Thymus (tissue), 11 donors: ENCODE measurements around the gene PDE2A. TPM values are rescaled to one million over a fixed set of nuclear protein-coding genes. Genes with fewer than 3 reads are reported as not detected.

Experiments
- DNase-seq, 9 donors: peaks; one replicate each; pipeline ENCODE4 v3.0.0-alpha.2; 2013; ENCODE audit warnings: low spot score in 9 of 9, low read depth in 6 of 9, missing footprints in 1 of 9
- H3K27ac ChIP-seq, 2 donors: one replicate each; pipeline ENCODE4 v1.5.1; 2013; ENCODE audit warnings: control low read depth in 1 of 2, low read depth in 1 of 2, low read length in 1 of 2, mild to moderate bottlenecking in 1 of 2, moderate library complexity in 1 of 2
- H3K27me3 ChIP-seq, 2 donors: one replicate each; pipeline ENCODE4 v1.5.1; 2013; ENCODE audit warnings: low read length in 1 of 2; ENCODE audit not compliant: control insufficient read depth in 2 of 2, insufficient read depth in 1 of 2
- H3K36me3 ChIP-seq, 2 donors: one replicate each; pipeline ENCODE4 v1.5.1; 2013; ENCODE audit warnings: low read length in 1 of 2, mild to moderate bottlenecking in 1 of 2, moderate library complexity in 1 of 2; ENCODE audit not compliant: control insufficient read depth in 2 of 2, insufficient read depth in 2 of 2
- H3K4me1 ChIP-seq, 2 donors: one replicate each; pipeline ENCODE4 v1.5.1; 2013; ENCODE audit warnings: low read length in 2 of 2; ENCODE audit not compliant: control insufficient read depth in 2 of 2, insufficient read depth in 2 of 2
- H3K4me3 ChIP-seq, 2 donors: one replicate each; pipeline ENCODE4 v1.5.1; 2013; ENCODE audit warnings: low read length in 2 of 2, control low read depth in 1 of 2, mild to moderate bottlenecking in 1 of 2
- H3K9me3 ChIP-seq, 2 donors: one replicate each; pipeline ENCODE4 v1.5.1; 2013; ENCODE audit warnings: low read length in 1 of 2, mild to moderate bottlenecking in 1 of 2; ENCODE audit not compliant: control insufficient read depth in 2 of 2, insufficient read depth in 1 of 2
- WGBS: extraction: QIAGEN DNeasy Blood & Tissue Kit; methylation state at CpG from one replicate; pipeline ENCODE4 v1.1.7; 2013; 5-methylcytosine and 5-hydroxymethylcytosine counted together
- polyA plus RNA-seq: library from polyadenylated mRNA; stranded (reverse); fragments of 200-250 nt; gene quantifications from one replicate; pipeline ENCODE4 v1.2.3, GENCODE V29; 2013
- total RNA-seq: library from RNA; stranded (reverse); fragments of 120-200 nt; gene quantifications from one replicate; pipeline ENCODE4 v1.2.4, GENCODE V29; 2013
- donor health status: healthy.

PDE2A gene
- total and polyA plus RNA-seq, 2 donors = 1.1 to 16.9 TPM

DNA sequence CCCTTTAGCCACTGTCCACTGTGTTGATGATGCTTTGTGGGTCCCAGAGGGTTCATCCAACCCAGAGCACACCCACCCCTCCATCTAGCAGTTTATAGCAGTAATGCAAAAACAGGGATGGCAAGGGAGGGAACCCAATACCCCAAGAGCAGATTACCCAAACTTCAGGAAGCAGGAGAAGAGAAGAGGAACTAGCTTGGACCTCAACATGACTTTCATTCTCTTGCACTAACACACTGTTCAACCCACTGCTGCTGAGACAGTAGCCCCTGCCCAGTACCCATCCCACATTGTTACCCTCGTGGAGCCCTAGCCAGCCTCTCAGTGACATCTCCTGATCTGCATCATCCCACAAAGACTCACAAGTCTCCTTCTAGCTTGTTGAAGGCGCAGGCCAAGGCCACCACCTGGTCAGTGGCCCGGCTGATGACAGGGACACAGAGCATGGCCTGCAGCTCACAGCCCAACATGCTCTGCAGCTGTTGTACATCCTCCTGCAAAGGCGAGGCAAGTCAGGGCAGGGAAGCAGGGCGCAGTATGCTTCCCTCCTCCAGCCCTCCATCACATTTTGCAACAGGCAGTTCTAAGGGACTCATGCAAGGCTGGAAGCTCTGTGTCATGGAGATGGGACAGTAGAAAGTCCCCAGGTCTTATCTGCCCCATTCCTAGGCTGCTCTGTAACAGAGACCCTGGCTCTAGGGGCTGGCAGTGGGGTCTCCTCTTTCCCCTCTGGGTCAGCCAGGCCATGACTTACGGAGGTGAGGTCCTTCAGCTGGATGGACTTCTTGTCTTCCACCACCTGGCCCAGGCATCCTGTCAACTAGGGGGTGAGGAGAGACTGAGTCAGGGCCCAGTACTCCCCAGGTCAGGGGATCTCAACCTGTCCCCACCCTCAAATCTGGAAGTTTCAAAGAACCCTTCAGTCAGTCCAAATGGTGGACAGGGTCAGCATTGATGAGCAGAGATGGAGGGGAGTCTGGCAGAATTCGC is 85.5 kb downstream of the PDE2A start:
- no peak for DNase-seq
- no peaks in the 10 kb centered on the region for H3K36me3 ChIP-seq
- WGBS = 96% methylated on average over 7 of the region's 7 CpGs
- peaks cover 35 to 47% of the 10 kb centered on the region in 2 donors for H3K4me1 ChIP-seq
- peaks cover 42 to 86% of the 10 kb centered on the region in 2 donors for H3K27me3 ChIP-seq
- peaks cover 0 to 9% of the 10 kb centered on the region in 2 donors for H3K9me3 ChIP-seq
- H3K27ac ChIP-seq = no peak overlapping the region
- no peak overlapping the region for H3K4me3 ChIP-seq

GRCh38 chr11:72587696-72588095 is 86.5 kb downstream of the PDE2A start:
- H3K4me1 ChIP-seq = peaks cover 25 to 37% of the 10 kb centered on the region in 2 donors
- no peaks in the 10 kb centered on the region for H3K36me3 ChIP-seq
- 91% methylated on average over 1 of the region's 1 CpG for whole genome bisulfite sequencing
- H3K9me3 ChIP-seq = peaks cover 0 to 9% of the 10 kb centered on the region in 2 donors
- DNase-seq = no peak
- peaks cover 45 to 96% of the 10 kb centered on the region in 2 donors for H3K27me3 ChIP-seq
- no peak overlapping the region for H3K4me3 ChIP-seq
- H3K27ac ChIP-seq = no peak overlapping the region

DNA sequence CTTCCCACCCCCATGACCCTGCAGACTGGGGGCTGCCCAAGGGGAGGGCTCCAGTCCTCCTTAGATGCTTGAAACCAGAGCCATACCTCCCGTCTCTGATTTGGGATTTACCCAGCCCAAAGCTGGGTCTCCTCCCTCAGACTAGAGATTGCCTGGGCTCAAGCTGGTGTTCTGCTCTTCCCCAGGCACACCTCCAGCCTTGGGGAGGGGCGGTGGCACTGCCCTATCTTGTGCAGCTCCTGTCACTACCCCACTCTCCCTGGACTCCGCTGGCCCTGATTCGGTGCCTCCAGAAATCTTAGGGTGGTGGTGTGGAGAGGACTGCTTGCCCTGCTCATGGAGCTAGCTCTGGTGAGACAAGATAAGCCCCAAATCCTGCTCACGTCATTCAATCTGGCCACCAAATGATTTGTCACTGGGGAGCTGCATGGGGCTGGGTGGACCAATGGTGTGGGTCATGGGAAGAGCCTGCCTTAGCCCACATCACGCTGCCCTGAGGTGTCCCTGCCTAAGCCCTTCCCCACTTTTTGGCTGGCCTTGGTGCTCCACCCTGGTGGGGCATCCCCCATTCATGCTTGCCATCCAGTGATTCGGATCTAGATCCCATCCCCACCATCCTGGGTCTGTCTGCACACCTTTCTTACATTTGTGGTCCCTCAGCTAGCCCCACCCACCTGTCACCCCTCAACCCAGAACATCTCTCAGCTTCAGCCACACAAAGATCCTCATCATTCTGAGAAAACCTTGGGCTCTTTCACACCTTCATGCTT is 87.7 kb downstream of the PDE2A start:
- peaks cover 45 to 95% of the 10 kb centered on the region in 2 donors for H3K27me3 ChIP-seq
- peaks cover 0 to 9% of the 10 kb centered on the region in 2 donors for H3K9me3 ChIP-seq
- H3K4me1 ChIP-seq = peaks cover 16 to 25% of the 10 kb centered on the region in 2 donors
- DNase-seq = no peak
- H3K27ac ChIP-seq = no peak overlapping the region
- no peak overlapping the region for H3K4me3 ChIP-seq
- no peaks in the 10 kb centered on the region for H3K36me3 ChIP-seq
- WGBS = 95% methylated on average over 7 of the region's 7 CpGs

DNA sequence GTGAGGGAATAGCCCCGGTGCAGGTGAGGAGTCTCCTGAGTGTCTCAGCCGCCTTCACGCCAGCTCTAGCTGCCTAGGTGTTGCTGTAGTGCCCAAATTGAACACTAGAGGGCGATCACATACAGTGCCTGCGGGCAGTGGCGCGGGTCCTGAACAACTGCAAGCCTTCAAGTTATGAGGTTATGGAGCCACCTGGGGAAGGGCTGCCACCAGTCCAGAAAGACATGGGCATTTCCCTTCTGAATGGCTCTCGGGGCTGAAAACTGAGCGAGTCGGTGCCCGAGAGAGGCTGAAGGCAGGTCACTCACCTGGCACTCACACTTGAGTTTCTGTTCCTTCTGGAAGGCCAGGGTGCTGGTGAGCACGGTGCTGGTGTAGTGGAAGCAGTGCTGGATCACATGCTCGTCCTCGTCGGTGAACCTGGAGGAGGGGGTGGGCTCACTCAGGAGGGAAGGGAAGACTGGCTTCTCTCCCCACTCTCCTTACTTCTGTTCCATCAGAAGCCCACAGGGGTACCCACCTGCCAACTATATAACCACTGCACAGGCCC is 88.4 kb downstream of the PDE2A start:
- Histone ChIP-seq H3K27me3 (peaks cover 42 to 94% of the 10 kb centered on the region in 2 donors), H3K27ac (no peak overlapping the region), H3K4me1 (peaks cover 12 to 19% of the 10 kb centered on the region in 2 donors), H3K36me3 (no peaks in the 10 kb centered on the region), H3K4me3 (no peak overlapping the region), H3K9me3 (peaks cover 0 to 9% of the 10 kb centered on the region in 2 donors)
- DNase-seq = peak; percentile 39 to 87 (median 65)
- 19% methylated on average over 15 of the region's 15 CpGs for WGBS

DNA sequence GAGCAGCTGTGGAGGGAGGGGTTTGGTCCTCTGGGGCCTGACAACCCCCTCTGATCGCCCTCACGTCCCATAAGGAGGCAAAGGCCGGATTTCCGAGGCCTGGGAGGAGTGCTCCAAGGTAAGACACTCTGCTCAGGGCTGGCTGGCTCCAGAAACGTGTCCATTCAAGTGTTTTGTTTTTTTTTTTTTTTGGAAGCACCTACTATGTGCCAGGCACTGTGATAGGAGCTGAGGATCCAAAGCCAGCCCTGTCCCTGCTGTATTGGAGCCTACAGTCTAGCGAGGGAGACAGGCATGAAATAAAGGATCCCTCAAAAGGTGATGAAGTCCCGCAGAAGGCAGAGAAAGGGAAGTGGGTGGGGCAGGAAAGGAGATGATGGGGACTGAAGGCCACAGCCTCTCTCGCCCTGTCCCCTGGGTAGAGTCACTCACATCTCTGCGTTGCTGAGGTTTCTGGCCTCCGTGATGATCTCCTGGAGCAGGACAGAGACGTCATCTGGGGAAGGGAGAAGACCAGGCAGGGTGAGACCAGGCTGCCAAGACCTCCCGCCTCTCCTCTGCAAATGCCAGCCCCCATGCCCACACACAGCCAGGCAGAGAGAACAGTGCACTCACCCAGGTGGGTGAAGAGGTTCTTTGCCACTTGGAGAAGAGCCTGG is 89.2 kb downstream of the PDE2A start:
- no peak for DNase-seq
- H3K27me3 ChIP-seq = peaks cover 34 to 92% of the 10 kb centered on the region in 2 donors
- no peak overlapping the region for H3K27ac ChIP-seq
- H3K9me3 ChIP-seq = peaks cover 0 to 9% of the 10 kb centered on the region in 2 donors
- WGBS = 19% methylated on average over 12 of the region's 12 CpGs
- H3K4me1 ChIP-seq = peaks cover 5 to 13% of the 10 kb centered on the region in 2 donors
- no peaks in the 10 kb centered on the region for H3K36me3 ChIP-seq
- no peak overlapping the region for H3K4me3 ChIP-seq

GRCh38 chr11:72584293-72584938 is 89.8 kb downstream of the PDE2A start:
- no peaks in the 10 kb centered on the region for H3K36me3 ChIP-seq
- peak overlapping the region in 1 of 2 donors; percentile 21 for H3K4me3 ChIP-seq
- H3K27me3 ChIP-seq = peaks cover 28 to 91% of the 10 kb centered on the region in 2 donors
- 8% methylated on average over 59 of the region's 59 CpGs for WGBS
- peaks cover 0 to 4% of the 10 kb centered on the region in 2 donors for H3K9me3 ChIP-seq
- peaks cover 0 to 6% of the 10 kb centered on the region in 2 donors for H3K4me1 ChIP-seq
- H3K27ac ChIP-seq = no peak overlapping the region
- peak in 1 of 9 donors; percentile 22 for DNase-seq

DNA sequence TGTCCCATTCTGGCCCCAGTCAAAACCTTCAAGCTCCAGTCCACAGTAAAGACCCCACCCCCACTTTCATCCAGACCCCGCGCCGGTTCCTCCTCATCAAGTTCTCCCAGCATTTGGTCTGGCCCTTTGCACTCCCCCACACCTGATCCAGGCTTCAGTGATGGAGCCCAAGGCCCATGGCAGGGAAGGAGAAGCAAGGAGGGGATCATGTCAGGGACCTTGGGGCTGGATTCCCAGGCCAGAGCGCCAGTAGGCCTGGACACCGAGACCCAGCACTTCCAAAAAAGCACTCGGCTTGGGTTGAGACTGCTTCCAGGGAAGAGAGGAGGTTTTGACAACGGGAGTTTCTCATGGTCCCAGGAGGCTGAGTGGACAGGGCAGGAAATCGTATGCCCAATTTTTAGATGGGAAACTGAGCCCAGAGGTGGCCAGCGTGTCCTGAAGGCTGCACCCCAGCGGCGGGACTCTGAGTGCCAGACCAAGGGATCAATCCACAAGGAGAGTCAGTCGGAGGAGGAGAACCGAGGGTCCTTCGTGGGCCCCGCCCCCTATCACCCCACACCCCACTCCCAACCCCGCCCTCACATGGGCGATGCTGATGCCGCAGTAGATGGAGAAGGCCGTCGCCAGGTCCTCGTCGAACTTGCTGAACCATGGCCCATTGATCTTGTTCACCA is 90.5 kb downstream of the PDE2A start:
- Histone ChIP-seq H3K36me3 (no peaks in the 10 kb centered on the region), H3K27ac (no peak overlapping the region), H3K4me1 (peaks cover 0 to 6% of the 10 kb centered on the region in 2 donors), H3K9me3 (peaks cover 0 to 1% of the 10 kb centered on the region in 2 donors), H3K4me3 (no peak overlapping the region), H3K27me3 (peaks cover 22 to 84% of the 10 kb centered on the region in 2 donors)
- 87% methylated on average over 22 of the region's 22 CpGs for WGBS
- no peak for DNase-seq

- H3K27ac ChIP-seq = no peak overlapping the region
- 50% methylated on average over 2 of the region's 2 CpGs for WGBS
- peaks cover 0 to 6% of the 10 kb centered on the region in 2 donors for H3K4me1 ChIP-seq
- H3K4me3 ChIP-seq = no peak overlapping the region
- H3K36me3 ChIP-seq = no peaks in the 10 kb centered on the region
- DNase-seq = no peak
- H3K27me3 ChIP-seq = peaks cover 22 to 78% of the 10 kb centered on the region in 2 donors
- H3K9me3 ChIP-seq = peaks cover 0 to 1% of the 10 kb centered on the region in 2 donors
These were observed 91.1 kb downstream of the PDE2A start for GRCh38 chr11:72583177-72583553.
